Bronchial epithelial cell (primary cell): ENCODE results near the gene MYEOV. TPM values are rescaled to one million over a fixed set of nuclear protein-coding genes. Genes with fewer than 3 reads are reported as not detected.

Experiments
- DNase-seq: peaks from one replicate; pipeline ENCODE4 v3.0.0-alpha.2; 2010; ENCODE audit warnings: low read depth
- FAIRE-seq: peaks from 2 replicates; lab custom pipeline; 2011; peaks lifted over from hg19 to GRCh38; lab: Jason Lieb, UNC
- H3K27me3 ChIP-seq: 2 replicates; pipeline ENCODE4 v1.5.1; 2011; ENCODE audit warnings: low read length; ENCODE audit not compliant: control insufficient read depth, insufficient read depth
- H3K36me3 ChIP-seq: 2 replicates; pipeline ENCODE4 v1.5.1; 2011; ENCODE audit warnings: low read length; ENCODE audit not compliant: control insufficient read depth, insufficient read depth
- H3K4me3 ChIP-seq: 2 replicates; pipeline ENCODE4 v1.5.1; 2011; ENCODE audit warnings: mild to moderate bottlenecking, low read depth, low read length, control low read depth
- CTCF ChIP-seq: IDR thresholded peaks from 2 replicates; pipeline ENCODE4 v1.5.1; 2011; ENCODE audit warnings: mild to moderate bottlenecking, moderate library complexity, low read length, control low read depth, inconsistent platforms; ENCODE audit not compliant: insufficient read depth, severe bottlenecking
- total RNA-seq: library from RNA; depleted of rRNA; stranded (reverse); fragments of >200 nt; gene quantifications from 2 replicates; pipeline ENCODE4 v1.2.1, GENCODE V29; 2014

Gene MYEOV
- total RNA-seq, 1 donor from 2014 or later = 0.26 TPM

DNA sequence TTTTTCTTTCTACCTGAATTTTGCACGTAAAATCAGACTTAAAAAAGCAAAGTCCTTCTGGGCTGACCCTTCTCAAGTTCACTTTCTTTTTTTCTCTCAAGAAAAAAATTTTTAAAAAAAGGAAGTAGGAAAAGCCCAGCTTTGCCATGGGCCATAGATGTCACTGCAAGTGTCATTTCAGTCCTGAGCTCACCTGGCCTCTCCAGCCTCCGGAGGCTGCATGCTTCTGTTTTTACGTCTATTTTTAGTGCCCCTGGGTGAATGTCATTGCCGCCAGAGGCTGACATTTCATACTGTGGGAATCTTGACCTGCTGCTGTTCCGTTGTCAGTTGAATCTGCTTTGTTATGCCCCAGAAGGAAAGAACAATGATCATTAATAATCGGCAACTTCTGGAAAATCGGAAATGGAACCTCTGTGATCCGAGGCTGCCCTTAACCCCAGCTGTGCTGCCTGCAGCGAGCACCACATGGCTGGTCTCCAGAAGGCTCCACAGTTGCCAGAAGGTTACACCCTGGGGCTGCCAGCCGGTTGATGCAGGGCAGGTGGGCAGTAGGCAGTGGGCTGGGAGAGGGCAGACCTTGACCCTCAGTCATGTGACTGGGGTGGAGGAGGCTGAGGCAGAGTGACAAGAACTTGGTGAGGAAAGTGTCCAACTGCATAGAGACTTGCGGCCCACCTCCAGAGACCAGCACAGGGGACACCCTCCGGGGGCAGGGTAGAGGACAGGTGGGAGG lies 16.7 kb upstream of the MYEOV start:
- Histone ChIP-seq H3K27me3 (peaks cover 1% of the 10 kb centered on the region), H3K36me3 (no peaks in the 10 kb centered on the region), H3K4me3 (no peak overlapping the region)
- DNase-seq = no peak
- no peak for TF ChIP-seq CTCF
- no peak for FAIRE-seq

- Histone ChIP-seq H3K36me3 (no peaks in the 10 kb centered on the region), H3K4me3 (no peak overlapping the region), H3K27me3 (peaks cover 1% of the 10 kb centered on the region)
- FAIRE-seq = peak; percentile 60
- TF ChIP-seq CTCF = no peak
- DNase-seq = peak; percentile 61
Measured at GRCh38 chr11:69278091-69278867, 15.7 kb upstream of the MYEOV start.

DNA sequence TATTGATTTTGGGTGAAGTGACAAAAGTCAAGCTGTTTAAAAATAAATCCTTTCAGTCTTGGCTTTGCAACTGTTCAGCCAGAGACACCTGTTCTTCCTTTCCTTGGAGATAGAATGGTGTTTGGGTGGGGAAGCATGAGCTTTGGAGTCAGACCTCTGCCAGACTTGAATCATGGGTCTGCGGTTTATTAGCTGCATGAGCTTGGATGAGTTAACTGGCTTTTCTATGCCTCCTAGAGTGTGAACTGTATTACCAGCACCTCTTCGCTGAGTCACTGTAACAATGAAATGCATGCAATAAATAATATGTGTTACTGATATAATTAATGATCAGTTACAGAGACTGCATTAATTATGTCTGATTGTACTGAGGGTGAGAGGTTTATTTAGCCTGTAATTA lies 13.5 kb upstream of the MYEOV start:
- no peak overlapping the region for H3K4me3 ChIP-seq
- no peak for TF ChIP-seq CTCF
- DNase-seq = peak; percentile 95
- no peaks in the 10 kb centered on the region for H3K27me3 ChIP-seq
- FAIRE-seq = peak; percentile 96
- H3K36me3 ChIP-seq = no peaks in the 10 kb centered on the region

GRCh38 chr11:69280994-69281393 lies 13.0 kb upstream of the MYEOV start:
- no peak overlapping the region for H3K4me3 ChIP-seq
- TF ChIP-seq CTCF = no peak
- FAIRE-seq = peak; percentile 98
- H3K36me3 ChIP-seq = no peaks in the 10 kb centered on the region
- DNase-seq = peak; percentile 97
- H3K27me3 ChIP-seq = no peaks in the 10 kb centered on the region

GRCh38 chr11:69283446-69283845 lies 10.5 kb upstream of the MYEOV start:
- Histone ChIP-seq H3K4me3 (no peak overlapping the region), H3K36me3 (no peaks in the 10 kb centered on the region), H3K27me3 (no peaks in the 10 kb centered on the region)
- no peak for TF ChIP-seq CTCF
- DNase-seq (peak; percentile 62), FAIRE-seq (peak; percentile 93)
